A673 (cell line): ENCODE data around the gene SLMAP. TPM values are rescaled to one million over a fixed set of nuclear protein-coding genes. Genes with fewer than 3 reads are reported as not detected.

Experiments used
- BruUV-seq: library from RNA; stranded (reverse); fragments of 400-500 nt; replicated peaks from 2 replicates; lab custom pipeline; 2021; lab: Mats Ljungman, UMichigan
- CTCF ChIA-PET: fragments of 300-600 bp; sonication (Branson Sonifier 250); formaldehyde crosslinking; loops from one replicate; lab custom pipeline; 2022; ENCODE audit warnings: antibody characterized with exemption; lab: Charles Lee
- POLR2A ChIA-PET: fragments of 300-600 bp; sonication (Branson Sonifier 250); formaldehyde crosslinking; loops from one replicate; lab custom pipeline; 2022; ENCODE audit warnings: antibody characterized with exemption; ENCODE audit not compliant: low non-redundant PET; lab: Charles Lee
- DNase-seq: peaks from one replicate; pipeline ENCODE4 v3.0.0-alpha.2; 2015; ENCODE audit warnings: low spot score
- H3K27ac ChIP-seq: fragments of 200-600 bp; sonication (generic); 2 replicates; pipeline ENCODE4 v1.5.1; 2016; ENCODE audit warnings: mixed run types, low read depth, mild to moderate bottlenecking, mixed read lengths, antibody characterized with exemption, low read length; ENCODE audit not compliant: poor library complexity, severe bottlenecking
- H3K27me3 ChIP-seq: fragments of 200-600 bp; sonication (generic); replicated peaks from 2 replicates; pipeline ENCODE4 v1.6.1; 2017; ENCODE audit warnings: mixed run types, low read depth, mild to moderate bottlenecking, mixed read lengths, antibody characterized with exemption, low read length; ENCODE audit not compliant: insufficient read depth, poor library complexity
- H3K36me3 ChIP-seq: fragments of 200-600 bp; sonication (generic); 2 replicates; pipeline ENCODE4 v1.6.1; 2016; ENCODE audit warnings: mixed run types, mild to moderate bottlenecking, mixed read lengths, antibody characterized with exemption, low read length; ENCODE audit not compliant: insufficient read depth, poor library complexity, severe bottlenecking
- H3K4me1 ChIP-seq: fragments of 200-600 bp; sonication (generic); 2 replicates; pipeline ENCODE4 v1.6.1; 2017; ENCODE audit warnings: mixed run types, mild to moderate bottlenecking, mixed read lengths, antibody characterized with exemption, low read length; ENCODE audit not compliant: insufficient read depth, poor library complexity, severe bottlenecking
- H3K4me3 ChIP-seq: fragments of 200-600 bp; sonication (generic); 2 replicates; pipeline ENCODE4 v1.5.1; 2016; ENCODE audit warnings: low read depth, mixed run types, mild to moderate bottlenecking, mixed read lengths, low read length; ENCODE audit not compliant: poor library complexity, severe bottlenecking
- H3K9me3 ChIP-seq: fragments of 200-600 bp; sonication (generic); 2 replicates; pipeline ENCODE4 v1.6.1; 2016; ENCODE audit warnings: mixed run types, low read depth, mild to moderate bottlenecking, mixed read lengths, antibody characterized with exemption, low read length; ENCODE audit not compliant: poor library complexity, severe bottlenecking
- EZH2 ChIP-seq: fragments of 200-600 bp; sonication (generic); IDR thresholded peaks from 2 replicates; pipeline ENCODE4 v1.6.1; 2017; ENCODE audit warnings: borderline replicate concordance, low read depth, mild to moderate bottlenecking, mixed read lengths, antibody characterized with exemption, low read length; ENCODE audit not compliant: poor library complexity, severe bottlenecking
- intact Hi-C: fragments of 100-400 bp; cut with micrococcal nuclease; formaldehyde crosslinking; loops from one replicate; pipeline ENCODE4 v1.10.0; 2022; ENCODE audit not compliant: unreplicated experiment
- total RNA-seq: library from RNA; stranded (reverse); gene quantifications from 2 replicates; pipeline ENCODE4 v1.2.3, GENCODE V29; 2021
- TF ChIP-seq, protein P1 (sequence below): fragments of 300-800, 200-600 bp; sonication (generic); conservative IDR thresholded peaks from 2 replicates; pipeline ENCODE4 v1.5.1; 2017; ENCODE audit warnings: low read depth, mild to moderate bottlenecking, antibody characterized with exemption, low read length, moderate library complexity, mixed read lengths

SLMAP gene
- total RNA-seq, 1 experiment from 2014 or later, result 32.4 TPM

DNA sequence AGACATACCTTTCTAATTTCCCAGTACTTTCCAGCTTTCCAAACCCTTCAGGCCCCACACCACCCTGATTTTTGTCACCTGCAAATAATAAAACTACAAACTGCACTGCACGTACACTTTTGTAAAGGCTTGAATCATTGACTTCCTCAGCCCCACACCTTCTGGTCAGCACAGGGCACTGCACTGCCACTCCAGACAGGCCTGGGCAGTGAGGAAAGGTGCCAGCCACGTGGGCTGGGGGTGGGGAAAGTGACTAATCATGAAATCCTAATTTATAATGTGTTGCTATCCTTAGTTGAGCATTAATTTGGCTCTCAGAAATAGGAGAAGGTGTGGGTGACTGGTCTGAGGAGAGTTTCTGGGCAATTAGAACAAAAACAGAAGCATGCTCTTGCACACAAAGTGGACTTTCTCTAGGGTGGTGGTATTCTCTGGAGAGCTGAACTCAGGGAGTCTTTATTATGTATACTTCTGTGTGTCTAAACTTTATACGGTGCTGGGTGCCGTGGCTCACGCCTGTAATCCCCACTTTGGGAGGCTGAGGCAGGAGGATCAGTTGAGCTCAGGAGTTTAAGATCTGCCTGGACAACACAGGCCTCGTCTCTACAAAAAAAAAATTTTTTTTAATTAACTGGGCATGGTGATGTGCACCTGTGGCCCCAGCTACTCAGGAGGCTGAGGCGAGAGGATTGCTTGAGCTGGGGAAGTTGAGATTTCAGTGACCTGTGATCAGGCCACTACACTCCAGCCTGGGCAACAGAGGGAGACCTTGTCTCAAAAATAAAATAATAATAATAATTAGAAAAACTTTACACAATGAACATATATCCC lies 193.9 kb downstream of the SLMAP start:
- POLR2A ChIA-PET, result no interaction called here
- H3K27ac ChIP-seq, result no peak overlapping the region
- intact Hi-C loops, result no loop called here

DNA sequence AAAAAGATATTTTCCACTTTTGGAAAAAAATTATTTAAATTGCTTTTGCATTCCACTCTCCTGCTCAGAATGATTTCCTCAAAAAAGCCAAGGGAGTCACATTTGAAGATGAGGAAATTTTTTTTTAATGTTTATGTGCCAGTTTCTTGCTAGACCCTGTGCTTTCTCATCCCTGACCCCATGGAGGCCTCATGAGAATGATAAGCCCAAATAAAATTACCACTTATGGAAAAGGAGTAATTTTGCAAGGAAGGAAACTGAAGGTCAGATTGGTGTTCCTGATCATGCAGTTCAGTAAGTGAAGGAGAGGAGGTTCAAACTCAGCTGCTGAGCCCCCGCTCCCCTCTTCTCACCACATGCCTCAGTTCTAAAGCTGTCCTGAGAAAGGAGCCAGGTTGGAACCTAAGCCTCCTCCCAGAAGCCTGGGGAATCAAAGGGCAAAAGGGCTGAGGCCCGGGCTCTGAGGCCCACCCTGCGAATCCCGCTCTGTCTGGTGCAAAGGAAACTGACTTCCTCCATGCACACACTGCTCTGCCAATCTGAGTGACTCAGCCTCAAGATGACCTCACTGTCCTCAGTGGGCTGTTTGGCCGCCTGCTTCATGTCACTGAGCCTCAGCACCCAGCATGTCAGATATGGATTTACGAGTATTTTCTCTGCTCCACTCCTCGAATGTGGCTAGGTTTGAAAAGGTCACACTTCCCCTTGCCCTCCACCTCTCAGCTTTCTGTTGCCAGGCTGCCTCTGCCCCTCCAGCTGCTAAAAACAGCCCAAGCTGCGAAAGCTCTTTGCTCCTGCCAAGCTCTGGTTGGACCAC lies 195.2 kb downstream of the SLMAP start:
- Histone ChIP-seq H3K4me1 (no peaks in the 10 kb centered on the region), H3K9me3 (no peaks in the 10 kb centered on the region), H3K36me3 (no peaks in the 10 kb centered on the region), H3K27me3 (no peaks in the 10 kb centered on the region), H3K27ac (peak overlapping the region; percentile 49), H3K4me3 (no peak overlapping the region)
- no TSS peak for BruUV-seq
- ChIA-PET POLR2A (no interaction called here), CTCF (no interaction called here)
- intact Hi-C loops, result no loop called here
- DNase-seq, result no peak
- TF ChIP-seq, protein P1, sequence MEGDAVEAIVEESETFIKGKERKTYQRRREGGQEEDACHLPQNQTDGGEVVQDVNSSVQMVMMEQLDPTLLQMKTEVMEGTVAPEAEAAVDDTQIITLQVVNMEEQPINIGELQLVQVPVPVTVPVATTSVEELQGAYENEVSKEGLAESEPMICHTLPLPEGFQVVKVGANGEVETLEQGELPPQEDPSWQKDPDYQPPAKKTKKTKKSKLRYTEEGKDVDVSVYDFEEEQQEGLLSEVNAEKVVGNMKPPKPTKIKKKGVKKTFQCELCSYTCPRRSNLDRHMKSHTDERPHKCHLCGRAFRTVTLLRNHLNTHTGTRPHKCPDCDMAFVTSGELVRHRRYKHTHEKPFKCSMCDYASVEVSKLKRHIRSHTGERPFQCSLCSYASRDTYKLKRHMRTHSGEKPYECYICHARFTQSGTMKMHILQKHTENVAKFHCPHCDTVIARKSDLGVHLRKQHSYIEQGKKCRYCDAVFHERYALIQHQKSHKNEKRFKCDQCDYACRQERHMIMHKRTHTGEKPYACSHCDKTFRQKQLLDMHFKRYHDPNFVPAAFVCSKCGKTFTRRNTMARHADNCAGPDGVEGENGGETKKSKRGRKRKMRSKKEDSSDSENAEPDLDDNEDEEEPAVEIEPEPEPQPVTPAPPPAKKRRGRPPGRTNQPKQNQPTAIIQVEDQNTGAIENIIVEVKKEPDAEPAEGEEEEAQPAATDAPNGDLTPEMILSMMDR, result no peak
- TF ChIP-seq EZH2, result no peak

More for the DNA sequence above, 193.9 kb downstream of the SLMAP start:
- H3K36me3 ChIP-seq, result no peaks in the 10 kb centered on the region
- no TSS peak for BruUV-seq
- no peak overlapping the region for H3K4me3 ChIP-seq
- CTCF ChIA-PET, result no interaction called here
- TF ChIP-seq, protein P1, result no peak
- no peak for TF ChIP-seq EZH2
- H3K9me3 ChIP-seq, result no peaks in the 10 kb centered on the region
- H3K4me1 ChIP-seq, result no peaks in the 10 kb centered on the region
- H3K27me3 ChIP-seq, result no peaks in the 10 kb centered on the region
- DNase-seq, result no peak

DNA sequence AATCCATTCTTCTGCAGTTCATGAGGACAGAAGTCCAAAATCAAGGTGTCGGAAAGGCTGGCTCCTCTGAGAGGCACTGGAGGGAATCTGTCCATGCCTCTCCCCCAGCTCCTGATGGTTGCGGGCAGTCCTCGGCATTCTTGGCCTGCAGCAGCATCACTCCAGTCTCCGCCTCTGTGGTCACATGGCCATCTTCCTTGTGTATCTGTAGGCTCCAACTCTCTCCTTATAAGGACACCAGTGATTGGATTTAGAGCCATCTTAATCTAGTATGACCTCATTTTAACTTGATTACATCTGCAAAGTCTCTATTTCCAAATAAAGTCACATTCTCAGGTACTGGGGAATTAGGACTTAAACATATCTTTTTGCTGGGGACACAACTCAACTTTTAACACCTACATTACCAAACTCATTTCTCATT lies 196.1 kb downstream of the SLMAP start:
- ChIA-PET POLR2A (no interaction called here), CTCF (no interaction called here)
- Histone ChIP-seq H3K4me3 (no peak overlapping the region), H3K36me3 (no peaks in the 10 kb centered on the region), H3K9me3 (no peaks in the 10 kb centered on the region), H3K4me1 (no peaks in the 10 kb centered on the region), H3K27me3 (no peaks in the 10 kb centered on the region), H3K27ac (peak overlapping the region; percentile 60)
- intact Hi-C loops, result no loop called here
- DNase-seq, result peak; percentile 59
- TF ChIP-seq, protein P1, result no peak
- TF ChIP-seq EZH2, result no peak
- no TSS peak for BruUV-seq
